GM12878 (cell line): ENCODE results near the gene CD82. TPM values are rescaled to one million over a fixed set of nuclear protein-coding genes. Genes with fewer than 3 reads are reported as not detected.

Experiments used
- polyA plus RNA-seq, 11 experiments: library from polyadenylated mRNA; depleted of rRNA in 4 of 11; unstranded in 6 of 11; stranded (reverse) in 5 of 11; fragments of >200 nt; fragmentation: Nextera tagmentation in 4 of 11; fragmentation: Illumina TruSeq in 1 of 11; extraction: Ambion mirVana in 4 of 11; extraction: Trizol in 1 of 11; gene quantifications; 1 replicate in 1 of 11; 2 replicates in 10 of 11; pipeline versions ENCODE4 v1.2.1 to v1.2.3, GENCODE V29; 2011 to 2016; ENCODE audit warnings: inconsistent platforms in 2 of 11, missing spikeins in 2 of 11, low read depth in 1 of 11
- small RNA-seq: library from RNA; depleted of rRNA; stranded (forward); fragments of <200 nt; gene quantifications from one replicate; pipeline ENCODE3, GENCODE V24; 2014
- total RNA-seq, 4 experiments: library from RNA; depleted of rRNA in 3 of 4; stranded (reverse); fragments of >200 nt in 3 of 4; fragmentation: Illumina TruSeq in 1 of 4; extraction: Trizol in 1 of 4; gene quantifications; 2 replicates each; pipeline versions ENCODE4 v1.2.1 to v1.2.3, GENCODE V29; 2013 to 2021

Gene CD82
- total and polyA plus RNA-seq, 10 of the 15 experiments (the other 5 are each of a cell fraction or from before 2014, with no cell fraction given), result 5.2 to 180 (median 84.7) TPM

Small RNA genes lying within 50 kb of the gene (small RNA-seq; reads per million reads assigned to genes)
- not detected for gene AC104010.1

Other genes starting within 250 kb of the CD82 start
- 0.11 and 0.27 TPM in 2 replicates for gene TSPAN18, start 161.3 kb downstream of the CD82 start, total RNA-seq (2014; rRNA removed)
- gene TSPAN18, start 161.3 kb downstream of the CD82 start, total RNA-seq (2014; rRNA removed; fragmentation: Illumina TruSeq; extraction: Trizol), result 0.13 and 0.23 TPM in 2 replicates
- gene TSPAN18, start 161.3 kb downstream of the CD82 start, total RNA-seq (2021), result 0.77 and 0.96 TPM in 2 replicates
- 0.13 and 0.46 TPM in 2 replicates for gene TSPAN18, start 161.3 kb downstream of the CD82 start, polyA plus RNA-seq (2011; rRNA removed)
- 0.27 and 0.32 TPM in 2 replicates for gene TSPAN18, start 161.3 kb downstream of the CD82 start, polyA plus RNA-seq (2014; fragmentation: Illumina TruSeq; extraction: Trizol)
- under 1 TPM; 0.02 to 0.13 TPM for gene TSPAN18, start 161.3 kb downstream of the CD82 start, polyA plus RNA-seq (2014; fragmentation: Nextera tagmentation; extraction: Ambion mirVana)
- 0.10 and 0.13 TPM in 2 replicates for gene TSPAN18, start 161.3 kb downstream of the CD82 start, polyA plus RNA-seq (2014; rRNA removed)
- gene TSPAN18, start 161.3 kb downstream of the CD82 start, polyA plus RNA-seq (2016; fragmentation: Nextera tagmentation; extraction: Ambion mirVana), result under 1 TPM in 1 of 2 experiments, not detected in 1; 0.15 TPM